ENCODE results near the gene MALAT1.

Gene MALAT1

DNA sequence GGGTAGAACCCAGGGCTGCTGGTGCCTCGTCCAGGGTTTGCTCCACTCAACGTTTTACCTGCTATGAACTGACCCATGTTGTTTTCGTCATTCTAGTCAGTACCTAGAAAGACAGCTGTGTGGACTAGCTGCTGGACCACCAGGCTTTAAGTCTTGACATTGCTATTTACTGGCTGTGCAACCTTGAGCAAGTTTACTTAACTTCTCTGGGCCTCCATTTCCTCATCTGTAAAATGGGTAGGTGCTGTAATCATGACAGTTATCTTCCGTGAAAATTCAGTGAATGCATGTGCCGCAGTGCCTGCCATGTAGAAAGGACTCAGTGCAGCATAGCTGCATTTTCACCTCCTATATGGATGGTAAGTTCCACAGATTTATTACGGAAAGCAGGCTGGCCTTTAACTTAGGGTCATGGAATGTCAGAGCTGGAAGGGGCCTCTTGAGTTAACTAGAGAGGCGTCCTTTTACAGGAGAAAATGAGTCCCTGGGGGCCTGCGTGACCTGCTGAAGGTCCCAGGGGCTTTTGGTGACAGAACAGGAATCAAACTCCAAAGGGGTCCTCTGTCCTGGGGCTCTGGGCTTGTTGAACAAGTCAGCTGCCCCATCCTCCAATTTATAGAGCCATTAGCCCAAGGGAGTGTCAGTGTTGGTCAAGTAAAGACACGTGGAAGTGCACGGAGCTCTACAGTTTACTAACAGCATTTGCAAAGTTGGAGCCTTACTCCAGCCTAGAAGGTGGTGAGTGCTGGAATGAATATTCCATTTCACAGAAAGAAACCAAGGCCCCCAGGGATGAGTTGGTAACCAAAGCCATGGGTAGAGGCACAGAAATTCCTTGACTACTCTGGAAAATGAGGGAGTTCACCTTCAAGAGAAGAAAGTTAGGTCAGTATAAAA lies 12.0 kb upstream of the MALAT1 start:
- no peak overlapping the region for H3K9ac ChIP-seq (ENCODE audit: low read length)
- H3K36me3 ChIP-seq (ENCODE audit: control insufficient read depth, insufficient read depth, low read length): no peaks in the 10 kb centered on the region
- H3K27me3 ChIP-seq (ENCODE audit: control insufficient read depth, insufficient read depth, low read length): no peaks in the 10 kb centered on the region
- H3K4me1 ChIP-seq (ENCODE audit: control insufficient read depth, insufficient read depth, low read length): peaks cover 59% of the 10 kb centered on the region
- H3K4me3 ChIP-seq (ENCODE audit: low read length): no peak overlapping the region
- H3K27ac ChIP-seq (ENCODE audit: low read depth, low read length): peak overlapping the region; percentile 98

DNA sequence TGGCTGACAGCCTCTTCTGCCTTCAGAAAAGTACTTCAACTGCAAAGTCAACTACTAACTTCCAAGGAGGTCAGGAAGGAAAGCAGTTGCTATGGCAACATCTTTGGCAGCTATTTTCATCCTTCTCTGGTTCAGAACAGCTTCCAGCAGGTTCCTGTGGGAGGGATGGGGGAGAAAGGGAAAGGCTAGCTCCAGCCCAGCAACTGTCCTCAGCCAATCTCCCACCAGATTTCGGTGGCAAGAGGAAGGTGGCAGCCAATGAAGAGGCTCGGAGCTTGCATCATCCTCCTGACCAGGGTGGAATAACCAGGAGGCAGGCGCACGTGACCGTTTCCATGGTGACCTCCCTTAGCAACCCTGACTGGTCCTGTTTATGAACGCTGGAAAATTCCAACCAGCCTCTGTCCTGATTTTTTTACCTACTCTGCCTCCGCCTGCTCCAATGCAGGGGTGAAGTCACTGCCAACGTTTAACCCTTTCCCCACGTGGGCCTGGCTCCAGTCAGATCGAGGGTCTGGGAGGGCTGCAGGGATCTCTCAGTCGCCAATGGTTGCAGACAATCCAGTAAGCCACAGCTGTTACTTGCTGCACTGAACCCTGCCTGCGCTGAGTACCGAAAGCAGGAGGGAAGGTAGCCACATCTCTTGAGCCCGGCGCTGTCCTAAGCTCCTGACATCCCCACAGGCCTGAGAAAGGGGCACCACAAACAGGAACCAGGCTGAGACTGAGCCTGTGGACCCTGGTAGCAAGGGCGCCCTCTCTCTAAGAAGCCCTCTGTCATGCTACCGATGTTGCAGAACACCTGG lies 11.2 kb upstream of the MALAT1 start:
- H3K4me1 ChIP-seq (ENCODE audit: control insufficient read depth, insufficient read depth, low read length): peaks cover 68% of the 10 kb centered on the region
- H3K36me3 ChIP-seq (ENCODE audit: control insufficient read depth, insufficient read depth, low read length): no peaks in the 10 kb centered on the region
- H3K27me3 ChIP-seq (ENCODE audit: control insufficient read depth, insufficient read depth, low read length): no peaks in the 10 kb centered on the region
- H3K4me3 ChIP-seq (ENCODE audit: low read length): peak overlapping the region; percentile 42
- peak overlapping the region; percentile 98 for H3K27ac ChIP-seq (ENCODE audit: low read depth, low read length)
- no peak overlapping the region for H3K9ac ChIP-seq (ENCODE audit: low read length)

DNA sequence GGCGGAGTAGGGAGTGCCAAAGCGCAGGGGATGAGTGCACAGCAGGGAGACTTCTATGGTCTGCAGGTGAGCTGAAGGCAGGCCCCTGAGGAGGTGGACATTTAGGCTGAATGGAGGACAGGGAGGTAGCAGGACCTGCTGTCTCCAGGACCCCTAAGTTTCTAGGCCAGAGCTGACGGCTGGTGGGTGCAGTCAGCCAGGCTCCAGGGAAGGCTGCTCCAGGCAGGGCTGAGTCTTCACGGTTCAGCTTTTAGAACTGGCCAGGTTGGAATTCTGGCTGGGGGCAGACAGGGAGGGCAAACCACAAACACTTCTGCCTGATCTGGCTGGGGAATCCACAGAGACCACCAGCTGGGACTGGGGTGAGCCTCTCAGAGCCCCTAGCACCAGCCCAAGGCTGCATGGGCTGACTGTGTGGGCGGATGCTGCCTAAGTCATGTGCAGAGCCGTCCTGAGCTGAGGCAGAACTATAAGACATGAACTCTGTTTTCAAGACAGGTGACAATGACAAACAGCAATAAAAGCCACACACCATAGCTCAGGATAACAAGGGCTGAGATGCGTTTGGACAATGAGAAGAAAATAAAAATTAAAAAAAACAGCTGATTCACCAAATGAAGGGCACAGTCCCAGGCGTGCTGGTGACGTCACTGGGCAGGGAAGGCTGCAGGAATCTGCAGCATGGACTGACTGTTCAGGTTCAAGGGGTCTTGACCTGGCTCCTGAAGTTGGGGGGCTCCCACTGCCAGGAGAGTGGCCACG lies 10.4 kb upstream of the MALAT1 start:
- H3K36me3 ChIP-seq (ENCODE audit: control insufficient read depth, insufficient read depth, low read length): no peaks in the 10 kb centered on the region
- H3K4me1 ChIP-seq (ENCODE audit: control insufficient read depth, insufficient read depth, low read length): peaks cover 76% of the 10 kb centered on the region
- peak overlapping the region; percentile 97 for H3K27ac ChIP-seq (ENCODE audit: low read depth, low read length)
- H3K9ac ChIP-seq (ENCODE audit: low read length): no peak overlapping the region
- peak overlapping the region; percentile 42 for H3K4me3 ChIP-seq (ENCODE audit: low read length)
- H3K27me3 ChIP-seq (ENCODE audit: control insufficient read depth, insufficient read depth, low read length): no peaks in the 10 kb centered on the region

DNA sequence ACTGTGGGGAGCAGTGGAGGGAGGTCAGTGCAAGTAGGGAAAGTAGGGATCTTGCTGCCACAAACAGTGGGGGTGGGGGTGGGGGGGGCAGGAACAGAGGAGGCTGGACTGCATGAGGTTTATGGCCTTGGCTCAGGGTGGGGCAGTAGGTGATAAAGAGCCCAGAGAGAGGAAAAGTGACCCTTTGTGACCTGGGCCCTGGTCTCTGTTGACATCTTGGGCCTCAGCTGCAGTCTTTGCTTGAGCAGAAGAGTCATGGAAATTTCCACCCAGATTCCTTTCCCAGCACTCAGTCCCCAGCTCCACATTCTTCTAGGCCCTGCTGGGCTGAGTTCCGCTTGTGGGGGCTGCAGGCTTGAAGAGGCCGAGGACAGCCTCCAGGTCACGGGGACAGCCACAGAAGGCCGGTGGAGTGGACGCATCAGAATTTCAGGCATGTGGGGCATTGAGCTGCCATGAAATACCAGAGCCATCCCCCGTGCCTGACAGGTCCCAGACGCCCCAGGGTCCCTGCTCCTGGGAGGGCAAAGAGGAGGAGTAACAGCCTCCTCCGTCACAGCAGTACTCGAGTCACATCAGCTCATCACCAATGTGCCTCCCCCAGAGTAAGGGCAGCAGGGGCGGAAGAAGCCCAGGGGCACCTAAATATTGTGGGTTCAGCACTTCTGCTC lies 9.7 kb upstream of the MALAT1 start:
- Histone ChIP-seq H3K9ac (ENCODE audit: low read length) (no peak overlapping the region), H3K27me3 (ENCODE audit: control insufficient read depth, insufficient read depth, low read length) (no peaks in the 10 kb centered on the region), H3K27ac (ENCODE audit: low read depth, low read length) (peak overlapping the region; percentile 97), H3K36me3 (ENCODE audit: control insufficient read depth, insufficient read depth, low read length) (no peaks in the 10 kb centered on the region), H3K4me1 (ENCODE audit: control insufficient read depth, insufficient read depth, low read length) (peaks cover 83% of the 10 kb centered on the region), H3K4me3 (ENCODE audit: low read length) (no peak overlapping the region)

DNA sequence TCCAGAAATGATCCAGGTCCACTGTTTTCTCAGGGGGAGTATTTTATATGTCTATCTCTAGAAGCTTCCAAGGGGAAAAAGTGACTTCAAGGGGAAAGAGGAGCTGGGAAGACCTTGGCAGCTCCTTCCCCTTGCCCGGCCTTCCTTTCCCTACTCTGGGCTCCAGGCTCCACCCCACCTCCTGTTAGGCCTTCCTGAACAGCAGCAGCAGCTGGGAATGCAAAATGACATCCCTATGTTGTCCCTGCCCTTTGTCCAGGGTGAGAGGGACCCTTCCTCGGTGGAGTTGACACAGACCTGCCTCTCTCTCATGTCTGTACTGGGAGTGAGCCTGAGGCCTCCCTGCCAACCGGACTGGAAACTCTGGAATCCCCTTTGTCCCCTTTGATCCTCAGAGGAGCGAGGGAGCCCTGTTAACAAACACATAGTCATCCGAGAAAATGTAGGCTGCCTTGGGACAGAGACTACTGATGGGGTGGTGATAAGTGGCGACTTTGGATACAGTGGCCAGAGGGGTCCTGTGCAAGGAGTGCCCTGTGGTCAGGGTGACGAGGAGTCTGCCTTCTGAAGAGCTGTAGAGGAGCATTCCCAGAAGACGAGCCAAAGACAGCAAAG lies 9.0 kb upstream of the MALAT1 start:
- Histone ChIP-seq H3K27me3 (ENCODE audit: control insufficient read depth, insufficient read depth, low read length) (no peaks in the 10 kb centered on the region), H3K4me1 (ENCODE audit: control insufficient read depth, insufficient read depth, low read length) (peaks cover 88% of the 10 kb centered on the region), H3K9ac (ENCODE audit: low read length) (no peak overlapping the region), H3K4me3 (ENCODE audit: low read length) (peak overlapping the region; percentile 2), H3K27ac (ENCODE audit: low read depth, low read length) (peak overlapping the region; percentile 97), H3K36me3 (ENCODE audit: control insufficient read depth, insufficient read depth, low read length) (no peaks in the 10 kb centered on the region)

DNA sequence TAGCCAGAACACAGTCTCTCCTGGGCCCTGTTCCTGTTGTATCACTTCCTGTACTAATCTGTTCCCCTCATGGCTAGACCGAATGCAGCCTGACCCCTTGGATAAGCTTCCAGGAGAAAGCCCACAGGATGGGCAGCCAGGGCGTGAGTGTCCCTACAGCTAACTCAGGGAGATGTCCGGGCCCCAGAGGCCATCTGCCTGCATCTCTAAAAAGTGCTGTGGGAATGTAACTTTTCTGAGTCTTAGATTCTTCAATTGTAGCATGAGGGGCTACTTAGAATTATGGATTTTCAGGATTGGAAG lies 7.7 kb upstream of the MALAT1 start:
- Histone ChIP-seq H3K36me3 (ENCODE audit: control insufficient read depth, insufficient read depth, low read length) (no peaks in the 10 kb centered on the region), H3K4me3 (ENCODE audit: low read length) (no peak overlapping the region), H3K27me3 (ENCODE audit: control insufficient read depth, insufficient read depth, low read length) (no peaks in the 10 kb centered on the region), H3K9ac (ENCODE audit: low read length) (no peak overlapping the region), H3K27ac (ENCODE audit: low read depth, low read length) (peak overlapping the region; percentile 97), H3K4me1 (ENCODE audit: control insufficient read depth, insufficient read depth, low read length) (peaks cover 85% of the 10 kb centered on the region)

DNA sequence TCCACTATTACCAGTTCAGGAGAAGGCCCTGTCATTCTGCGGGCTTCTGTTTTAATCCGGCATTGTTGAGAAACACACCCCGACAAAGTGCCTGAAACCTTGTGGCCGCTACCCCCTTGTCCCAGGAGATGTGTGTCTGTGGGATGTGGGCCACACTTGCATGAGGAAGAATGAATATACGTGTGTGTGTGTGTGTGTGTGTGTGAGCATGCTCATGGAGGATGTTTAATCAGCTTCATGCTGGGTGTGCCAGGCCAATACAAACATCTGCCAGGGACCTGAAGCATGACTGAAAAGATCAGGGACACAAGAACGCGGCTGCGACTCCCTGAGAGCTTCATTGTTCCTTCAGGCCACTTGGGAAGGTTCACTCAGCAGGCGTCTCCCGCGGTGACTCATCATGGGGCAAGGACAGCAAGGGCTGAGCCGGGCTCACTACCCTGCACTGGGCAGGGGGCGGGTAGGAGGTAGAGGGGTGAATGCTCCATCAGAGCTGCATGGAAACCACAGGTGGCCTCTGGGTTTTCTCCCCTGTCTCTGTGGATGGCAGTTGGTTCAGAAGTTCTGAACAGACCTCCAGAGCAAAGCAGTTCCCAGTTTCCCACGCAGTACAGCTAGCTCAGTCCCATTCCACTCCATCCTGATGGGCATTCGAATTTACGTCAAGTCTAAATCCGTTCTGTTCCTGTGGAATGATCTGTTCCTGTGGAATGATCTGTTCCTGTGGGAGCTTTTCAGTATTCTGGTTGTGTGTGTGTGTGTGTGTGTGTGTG lies 7.0 kb upstream of the MALAT1 start:
- Histone ChIP-seq H3K36me3 (ENCODE audit: control insufficient read depth, insufficient read depth, low read length) (no peaks in the 10 kb centered on the region), H3K4me1 (ENCODE audit: control insufficient read depth, insufficient read depth, low read length) (peaks cover 86% of the 10 kb centered on the region), H3K4me3 (ENCODE audit: low read length) (peak overlapping the region; percentile 20)

DNA sequence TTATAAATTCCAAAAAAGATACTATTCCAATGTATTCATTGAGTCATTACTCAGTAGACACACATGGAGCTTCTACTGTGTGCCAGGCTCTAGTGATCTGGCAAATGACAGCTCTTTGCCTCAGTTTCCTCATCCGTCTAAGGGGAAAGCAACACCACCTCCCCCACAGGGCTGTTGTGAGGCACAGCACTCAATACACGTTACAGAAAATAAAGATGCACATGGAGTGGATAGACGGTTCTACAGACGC lies 6.5 kb upstream of the MALAT1 start:
- Histone ChIP-seq H3K27me3 (ENCODE audit: control insufficient read depth, insufficient read depth, low read length) (no peaks in the 10 kb centered on the region), H3K36me3 (ENCODE audit: control insufficient read depth, insufficient read depth, low read length) (no peaks in the 10 kb centered on the region), H3K4me3 (ENCODE audit: low read length) (peak overlapping the region; percentile 20), H3K27ac (ENCODE audit: low read depth, low read length) (peak overlapping the region; percentile 97), H3K4me1 (ENCODE audit: control insufficient read depth, insufficient read depth, low read length) (peaks cover 84% of the 10 kb centered on the region), H3K9ac (ENCODE audit: low read length) (peak overlapping the region; percentile 12)

More for the DNA sequence above, 7.0 kb upstream of the MALAT1 start:
- peak overlapping the region; percentile 97 for H3K27ac ChIP-seq (ENCODE audit: low read depth, low read length)
- no peaks in the 10 kb centered on the region for H3K27me3 ChIP-seq (ENCODE audit: control insufficient read depth, insufficient read depth, low read length)
- peak overlapping the region; percentile 59 for H3K9ac ChIP-seq (ENCODE audit: low read length)

DNA sequence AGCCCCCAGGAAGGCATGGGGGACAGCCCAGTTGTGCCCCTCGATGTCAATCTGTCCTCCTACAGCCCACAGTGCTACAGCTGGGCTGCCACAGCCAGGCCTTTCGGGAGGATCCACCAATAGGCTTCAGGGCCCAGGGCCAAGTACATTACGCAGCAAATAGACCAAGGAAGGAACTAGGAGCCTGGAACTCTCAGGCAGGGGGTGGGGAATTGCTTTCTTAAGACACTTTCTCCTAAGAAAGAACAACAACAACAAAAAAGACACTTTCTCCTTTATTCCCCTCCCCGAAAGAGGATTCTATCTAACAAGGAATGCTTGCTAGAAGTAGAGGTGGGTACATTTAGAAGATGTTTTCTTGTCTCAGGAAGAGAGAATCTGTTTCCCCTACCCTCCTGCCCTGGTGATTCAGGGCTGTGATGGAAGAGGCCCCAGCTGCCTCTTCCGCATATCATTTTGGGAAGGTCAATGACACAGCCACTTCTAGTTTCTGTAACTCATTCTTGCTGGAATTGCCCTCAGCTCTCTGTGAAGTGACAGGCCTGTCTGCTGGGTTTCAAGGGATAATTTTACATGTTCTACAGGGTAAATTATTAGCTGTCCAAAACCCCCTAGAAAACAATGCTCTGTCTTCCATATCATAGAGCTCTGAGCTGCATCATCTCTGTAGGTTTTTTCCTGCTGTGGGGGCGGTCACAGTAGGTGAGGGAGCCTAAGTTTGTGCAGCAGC lies 6.0 kb upstream of the MALAT1 start:
- no peaks in the 10 kb centered on the region for H3K27me3 ChIP-seq (ENCODE audit: control insufficient read depth, insufficient read depth, low read length)
- H3K27ac ChIP-seq (ENCODE audit: low read depth, low read length): peak overlapping the region; percentile 97
- H3K4me1 ChIP-seq (ENCODE audit: control insufficient read depth, insufficient read depth, low read length): peaks cover 82% of the 10 kb centered on the region
- H3K9ac ChIP-seq (ENCODE audit: low read length): peak overlapping the region; percentile 12
- peak overlapping the region; percentile 20 for H3K4me3 ChIP-seq (ENCODE audit: low read length)
- H3K36me3 ChIP-seq (ENCODE audit: control insufficient read depth, insufficient read depth, low read length): no peaks in the 10 kb centered on the region

DNA sequence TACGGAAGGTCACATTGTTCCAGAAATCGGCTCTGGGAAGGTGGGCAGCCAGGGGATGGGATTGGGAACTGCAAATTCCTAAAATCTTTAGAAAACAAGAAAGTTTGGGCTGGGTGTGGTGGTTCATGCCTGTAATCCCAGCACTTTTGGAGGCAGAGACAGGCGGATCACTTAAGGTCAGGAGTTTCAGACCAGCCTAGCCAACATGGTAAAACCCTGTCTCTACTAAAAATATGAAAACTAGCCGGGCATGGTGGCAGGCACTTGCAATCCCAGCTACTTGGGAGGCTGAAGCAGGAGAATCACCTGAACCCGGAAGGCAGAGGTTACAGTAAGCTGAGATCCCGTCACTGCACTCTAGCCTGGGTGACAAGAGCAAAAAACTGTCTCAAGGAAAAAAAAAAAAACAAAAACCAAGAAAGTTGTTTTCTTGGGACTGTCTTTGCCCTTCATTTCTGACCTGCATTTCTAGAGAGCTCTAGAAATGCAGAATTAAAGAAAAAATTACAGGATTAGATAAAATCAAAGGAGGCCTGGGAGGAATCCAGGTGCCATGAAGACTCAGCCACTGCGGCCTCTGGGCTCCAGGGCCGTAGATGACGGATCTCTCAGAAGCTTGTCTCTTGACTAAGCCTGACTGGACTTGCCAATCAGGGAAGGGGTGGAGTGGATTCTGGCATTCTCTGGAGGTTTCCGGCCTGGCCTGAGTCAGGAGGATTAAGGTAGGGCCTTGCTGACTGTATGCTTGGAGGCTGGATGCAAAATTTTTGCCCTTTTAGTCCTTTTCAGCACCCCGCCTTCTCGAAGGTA lies 5.3 kb upstream of the MALAT1 start:
- Histone ChIP-seq H3K27me3 (ENCODE audit: control insufficient read depth, insufficient read depth, low read length) (no peaks in the 10 kb centered on the region), H3K36me3 (ENCODE audit: control insufficient read depth, insufficient read depth, low read length) (no peaks in the 10 kb centered on the region), H3K4me3 (ENCODE audit: low read length) (peak overlapping the region; percentile 4), H3K27ac (ENCODE audit: low read depth, low read length) (peak overlapping the region; percentile 97), H3K9ac (ENCODE audit: low read length) (no peak overlapping the region), H3K4me1 (ENCODE audit: control insufficient read depth, insufficient read depth, low read length) (peaks cover 74% of the 10 kb centered on the region)

Measured in rectal smooth muscle tissue (tissue), 1 donor.